A204.1 (cell line): ENCODE results near the gene RAB19.
"Not testable (repeated sequence)": the region's sequence is repeated elsewhere in the genome, so short reads cannot be mapped to it uniquely, and the experiment has no call there.

ENCODE experiments used
- FAIRE-seq: peaks from 2 replicates; lab custom pipeline; 2012; peaks lifted over from hg19 to GRCh38; lab: Jason Lieb, UNC

The RAB19 gene

DNA sequence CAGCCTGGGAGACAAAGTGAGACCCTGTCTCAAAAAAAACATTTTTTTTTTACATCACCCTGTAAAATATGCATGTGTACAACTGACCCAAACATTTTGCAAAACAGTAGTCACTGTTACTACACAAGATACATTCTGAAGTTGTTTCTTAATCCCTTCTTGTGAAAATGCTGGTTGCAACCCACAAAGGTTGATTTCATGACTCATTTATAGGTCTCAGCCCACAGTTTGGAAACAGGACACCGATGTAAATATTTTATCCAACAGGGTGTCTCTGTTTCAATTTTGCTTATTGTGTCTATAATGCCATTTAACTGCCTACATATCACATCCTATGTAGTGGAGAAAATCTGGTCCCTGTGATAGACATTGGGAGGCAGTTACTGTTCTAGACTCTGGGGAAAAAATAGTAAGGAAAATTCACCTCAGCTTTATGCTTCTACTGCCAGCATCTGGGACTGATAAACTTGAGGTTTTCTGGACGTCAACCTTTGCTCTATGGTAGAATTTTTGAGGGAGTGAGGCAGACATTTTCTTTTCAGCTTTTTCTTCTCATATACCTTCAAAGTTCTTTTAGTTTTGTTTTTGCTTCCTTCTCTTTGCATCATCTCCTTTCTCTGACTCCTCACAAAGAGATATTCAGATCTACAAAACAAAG lies 1.6 kb upstream of the RAB19 start:
- FAIRE-seq: no peak

DNA sequence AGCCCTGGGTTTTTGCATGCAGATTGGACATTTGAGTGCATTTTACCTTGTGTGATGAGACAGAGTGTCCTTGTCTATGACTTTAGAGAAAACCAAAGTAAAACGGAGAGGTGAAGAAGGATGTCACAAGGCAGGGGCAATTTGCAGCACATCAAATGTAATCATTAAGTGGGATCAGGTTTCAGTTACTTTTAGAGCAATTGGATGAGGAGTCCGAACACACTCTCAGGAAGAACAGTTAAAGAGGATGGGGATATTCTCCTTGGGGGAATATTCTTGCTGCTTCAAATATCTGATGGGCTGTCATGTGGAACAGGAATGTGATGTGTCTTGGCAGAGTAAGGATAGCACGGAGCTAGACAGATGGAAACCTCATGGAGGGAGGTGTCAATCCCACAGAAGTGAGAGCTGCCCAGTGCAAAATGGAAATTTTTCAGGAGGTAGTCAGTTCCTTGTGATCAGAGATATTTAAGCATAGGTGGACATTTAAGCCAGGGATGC lies 757 bp downstream of the RAB19 start:
- no peak for FAIRE-seq

DNA sequence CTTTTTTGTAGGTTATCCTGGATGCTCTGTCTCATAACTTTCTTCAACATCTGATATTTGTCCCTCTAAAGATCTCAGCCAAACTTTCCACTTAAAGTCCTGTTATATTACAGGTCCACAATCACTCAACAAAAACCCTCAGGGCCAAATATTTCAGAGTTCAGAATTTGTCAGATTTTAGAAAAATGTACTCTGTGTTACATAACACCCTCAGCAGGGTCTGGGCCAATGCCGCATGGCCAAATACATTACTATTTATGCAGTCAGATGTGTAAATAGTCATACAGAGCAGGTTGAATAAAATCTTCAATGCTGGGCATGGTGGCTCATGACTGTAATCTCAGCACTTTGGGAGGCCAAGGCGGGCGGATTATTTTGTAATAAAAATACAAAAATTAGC lies 11.5 kb downstream of the RAB19 start:
- no peak for FAIRE-seq

DNA sequence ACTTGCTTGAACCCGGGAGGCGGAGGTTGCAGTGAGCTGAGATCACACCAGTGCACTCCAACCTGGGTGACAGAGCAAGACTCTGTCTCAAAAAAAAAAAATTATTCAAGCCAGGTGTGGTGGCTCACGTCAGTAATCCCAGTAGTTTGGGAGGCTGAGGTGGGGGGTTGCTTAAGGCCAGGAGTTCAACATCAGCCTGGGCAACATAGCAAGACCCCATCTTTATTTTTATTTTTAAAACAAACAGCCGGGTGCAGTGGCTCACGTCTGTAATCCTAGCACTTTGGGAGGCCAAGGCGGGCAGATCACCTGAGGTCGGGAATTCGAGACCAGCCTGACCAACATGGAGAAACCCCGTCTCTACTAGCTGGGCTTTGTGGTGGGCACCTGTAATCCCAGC lies 12.0 kb downstream of the RAB19 start:
- not testable (repeated sequence) for FAIRE-seq

DNA sequence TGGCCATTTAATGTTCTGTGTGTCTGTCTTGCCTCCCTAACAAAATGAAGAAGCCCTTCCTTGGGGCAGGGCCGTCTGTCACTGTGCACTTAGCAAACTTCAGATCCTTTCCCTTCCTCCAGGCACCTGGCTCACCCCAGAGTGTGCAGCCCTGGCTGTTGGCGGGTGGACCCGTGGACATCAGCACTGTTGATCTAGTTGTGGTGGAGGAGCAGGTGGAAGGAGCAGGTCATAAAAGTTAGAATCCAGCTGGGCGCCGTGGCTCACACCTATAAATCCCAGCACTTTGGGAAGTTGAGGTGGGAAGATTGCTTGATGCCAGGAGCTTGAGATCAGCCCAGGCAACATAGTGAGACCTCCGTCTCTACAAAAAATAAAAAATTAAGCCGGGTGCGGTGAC lies 12.7 kb downstream of the RAB19 start:
- FAIRE-seq: no peak

DNA sequence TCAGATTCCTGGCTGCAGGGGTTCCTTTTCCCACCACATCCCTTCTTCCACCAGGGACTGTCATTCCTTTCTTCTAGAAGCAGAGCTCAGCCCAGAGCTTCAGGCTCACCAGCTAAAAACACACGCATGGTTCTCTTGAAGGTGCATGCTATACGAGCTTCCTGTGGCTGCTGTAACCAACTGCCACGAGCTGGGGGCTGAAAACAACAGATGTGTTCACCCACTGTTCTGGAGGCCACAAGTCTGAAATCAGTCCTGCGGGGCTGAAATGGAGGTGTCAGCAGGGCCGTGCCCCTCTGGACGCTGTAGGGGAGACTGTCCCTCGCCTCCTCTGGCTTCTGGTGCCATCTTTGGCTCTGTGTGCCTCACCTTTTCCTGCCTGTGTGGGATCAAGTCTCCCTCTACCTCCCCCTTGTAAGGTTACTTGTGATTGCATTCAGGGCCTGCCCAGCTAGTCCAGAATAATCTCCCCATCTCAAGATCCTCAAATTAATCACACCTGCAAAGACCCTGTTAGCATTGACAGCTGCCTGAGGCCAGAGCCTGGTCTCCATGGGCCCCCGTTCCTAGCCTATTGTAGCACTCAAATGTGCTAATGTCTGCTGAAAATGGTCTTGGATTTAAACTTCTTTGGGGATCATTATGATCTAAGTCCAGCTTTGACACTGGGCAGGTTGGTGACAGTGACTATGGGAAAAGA lies 13.7 kb downstream of the RAB19 start:
- no peak for FAIRE-seq

DNA sequence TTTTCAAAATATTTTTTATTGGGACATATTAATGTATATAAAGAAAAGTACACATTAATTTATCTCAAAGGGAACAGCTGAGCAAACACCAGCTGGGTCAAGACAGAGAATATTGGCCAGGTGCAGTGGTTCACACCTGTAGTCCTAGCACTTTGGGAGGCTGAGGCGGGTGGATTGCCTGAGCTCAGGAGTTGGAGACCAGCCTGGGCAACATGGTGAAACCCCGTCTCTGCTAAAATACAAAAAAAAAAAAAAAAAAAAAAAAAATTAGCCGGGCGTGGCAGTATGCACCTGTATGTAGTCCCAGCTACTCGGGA lies 14.3 kb downstream of the RAB19 start:
- FAIRE-seq: not testable (repeated sequence)

DNA sequence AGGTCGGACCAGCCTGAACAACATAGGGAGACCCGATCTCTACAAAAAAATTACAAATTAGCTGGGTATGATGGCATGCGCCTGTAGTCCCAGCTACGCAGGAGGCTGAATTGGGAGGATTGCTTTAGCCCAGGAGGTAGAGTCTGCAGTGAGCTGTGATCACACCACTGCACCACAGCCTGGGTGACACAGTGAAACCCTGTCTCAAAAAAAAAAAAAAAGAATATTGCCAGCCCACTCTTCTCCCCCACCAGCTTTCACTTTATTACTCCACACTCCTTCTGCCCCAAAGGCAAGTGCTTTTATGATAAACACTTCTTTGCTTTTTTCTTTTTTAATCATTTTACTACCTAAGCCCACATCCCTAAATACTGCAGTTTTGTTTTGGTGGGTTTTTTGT lies 14.8 kb downstream of the RAB19 start:
- no peak for FAIRE-seq

DNA sequence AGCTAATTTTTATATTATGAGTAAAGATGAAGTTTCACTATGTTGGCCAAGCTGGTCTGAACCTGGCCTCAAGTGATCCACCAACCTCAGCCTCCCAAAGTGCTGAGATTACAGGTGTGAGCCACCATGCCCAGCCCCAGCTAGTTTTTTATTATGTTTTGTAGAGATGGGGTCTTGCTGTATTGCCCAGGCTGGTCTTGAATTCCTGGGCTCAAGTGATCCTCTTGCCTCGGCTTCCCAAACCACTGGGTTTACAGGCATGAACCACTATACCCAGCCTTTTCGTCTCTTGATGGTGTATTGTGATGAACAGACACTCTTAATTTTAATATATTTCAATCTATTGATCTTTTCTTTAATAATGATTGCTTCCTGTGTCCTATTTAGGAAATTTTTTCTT lies 17.7 kb downstream of the RAB19 start:
- FAIRE-seq: no peak

DNA sequence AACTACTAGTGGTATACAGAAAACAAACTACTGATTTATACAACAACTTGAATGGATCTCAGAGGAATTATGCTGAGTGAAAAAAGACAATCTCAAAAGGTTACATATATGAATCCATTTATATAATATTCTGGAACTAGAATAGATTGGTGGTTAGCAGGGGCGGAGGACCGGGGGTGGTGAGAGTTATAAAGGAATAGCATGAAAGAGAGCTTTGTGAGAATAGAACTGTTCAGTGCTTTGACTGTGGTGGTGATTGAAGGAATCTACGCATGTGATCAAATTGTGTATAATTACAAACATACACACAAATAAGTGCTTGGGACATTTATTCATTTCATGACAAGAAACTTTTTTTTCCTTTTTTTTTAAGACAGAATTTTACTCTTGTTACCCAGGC lies 19.6 kb downstream of the RAB19 start:
- no peak for FAIRE-seq

DNA sequence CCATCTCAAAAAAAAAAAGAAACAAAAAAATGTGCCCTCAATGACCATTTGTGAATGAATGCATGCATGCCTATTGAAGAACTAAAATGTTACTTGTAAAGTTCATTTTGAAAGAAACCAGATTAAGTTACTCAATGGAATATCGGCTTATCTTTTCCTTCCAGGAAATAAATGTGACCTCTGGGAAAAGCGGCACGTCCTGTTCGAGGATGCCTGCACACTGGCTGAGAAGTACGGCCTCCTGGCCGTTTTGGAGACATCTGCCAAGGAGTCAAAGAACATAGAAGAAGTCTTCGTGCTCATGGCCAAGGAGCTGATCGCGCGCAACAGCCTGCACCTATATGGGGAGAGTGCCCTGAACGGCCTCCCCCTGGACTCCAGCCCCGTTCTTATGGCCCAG lies 21.9 kb downstream of the RAB19 start:
- FAIRE-seq: no peak

DNA sequence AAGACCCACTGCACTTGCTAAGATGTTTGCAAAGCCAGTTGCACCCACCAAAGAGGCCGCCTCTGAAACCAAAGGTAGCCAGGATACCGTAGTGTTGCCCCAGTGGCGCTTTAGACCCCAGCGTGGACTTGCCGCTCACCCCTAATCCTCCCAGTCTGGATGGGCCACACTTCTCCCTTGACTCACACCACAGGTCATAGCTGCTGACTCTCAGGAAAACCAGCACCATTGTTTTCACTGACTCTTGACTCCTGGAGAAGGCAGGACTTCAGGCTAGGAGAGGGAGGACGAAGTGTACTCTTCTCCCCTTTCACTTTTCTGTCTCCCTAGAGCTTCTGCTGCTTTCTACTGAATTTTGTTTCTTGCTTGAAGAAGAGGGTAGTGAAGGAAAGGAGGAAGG lies 22.3 kb downstream of the RAB19 start:
- FAIRE-seq: no peak

DNA sequence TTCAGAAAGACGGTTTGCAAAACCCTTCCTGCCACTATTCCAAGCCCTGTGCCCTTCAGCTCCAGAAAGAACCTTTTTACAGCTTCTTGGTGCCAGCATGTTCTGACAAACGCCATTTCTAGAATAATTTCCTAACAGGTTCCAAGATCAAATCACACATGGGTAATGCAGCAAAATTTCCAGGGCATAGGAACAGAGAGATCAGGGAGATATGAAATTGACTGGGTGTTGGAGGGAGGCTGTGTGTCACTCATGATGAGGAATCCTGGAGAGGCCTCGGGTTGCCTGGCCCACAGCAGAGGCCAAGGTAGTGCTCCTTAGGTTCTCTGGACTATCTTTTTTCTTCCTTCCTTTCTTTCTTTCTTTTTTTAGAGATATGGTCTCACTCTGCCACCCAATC lies 29.5 kb downstream of the RAB19 start:
- FAIRE-seq: no peak

DNA sequence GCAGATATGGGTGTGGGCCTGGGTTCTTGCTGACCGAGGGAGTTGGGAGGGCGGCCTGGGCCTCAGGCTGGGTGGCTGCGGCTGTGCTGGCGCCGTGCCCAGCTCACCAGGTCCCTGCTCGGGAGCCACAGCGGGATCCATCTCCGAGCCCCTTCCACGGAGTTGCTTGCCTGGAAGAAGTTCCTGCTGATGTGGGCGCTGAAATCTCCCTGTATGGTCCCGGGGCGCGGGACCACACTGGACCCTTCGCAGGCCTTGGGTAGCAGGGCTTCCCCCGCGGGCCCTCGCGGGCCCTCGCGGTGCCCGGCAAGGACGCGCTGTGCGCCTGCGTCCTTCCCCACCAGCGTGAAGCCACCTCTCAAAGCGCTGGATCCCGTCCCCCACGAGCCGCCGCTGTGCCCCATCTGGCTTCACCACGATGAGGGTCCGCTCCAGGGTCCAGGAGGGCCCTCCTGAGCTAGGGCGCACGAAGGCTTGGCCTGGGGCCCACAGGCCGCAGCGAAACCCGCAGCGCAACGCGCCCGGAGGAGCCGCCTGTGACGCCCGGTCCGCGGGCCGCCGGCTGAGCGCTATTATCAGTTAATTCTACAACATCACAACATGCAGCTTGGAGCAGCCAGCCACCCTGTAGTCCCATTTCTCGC lies 31.5 kb downstream of the RAB19 start:
- no peak for FAIRE-seq

DNA sequence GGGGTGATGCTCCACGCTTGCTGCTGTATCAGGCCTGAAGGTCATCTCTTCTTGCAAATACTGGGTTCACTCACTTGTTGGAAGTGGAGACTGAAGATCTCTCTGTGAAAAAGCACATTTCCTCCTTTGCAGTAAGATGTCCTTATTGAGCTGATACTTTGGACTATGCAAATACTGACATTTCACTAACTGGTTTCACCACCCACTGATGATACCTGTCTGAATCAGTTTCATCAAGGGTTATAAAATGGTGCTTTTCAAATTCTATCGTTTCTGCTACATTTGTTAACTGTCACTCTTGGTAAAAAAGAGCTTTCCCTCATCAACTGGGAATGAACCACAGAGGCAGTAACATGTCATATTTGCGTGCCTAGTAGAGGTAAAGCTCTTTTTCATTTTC lies 35.5 kb downstream of the RAB19 start:
- no peak for FAIRE-seq

DNA sequence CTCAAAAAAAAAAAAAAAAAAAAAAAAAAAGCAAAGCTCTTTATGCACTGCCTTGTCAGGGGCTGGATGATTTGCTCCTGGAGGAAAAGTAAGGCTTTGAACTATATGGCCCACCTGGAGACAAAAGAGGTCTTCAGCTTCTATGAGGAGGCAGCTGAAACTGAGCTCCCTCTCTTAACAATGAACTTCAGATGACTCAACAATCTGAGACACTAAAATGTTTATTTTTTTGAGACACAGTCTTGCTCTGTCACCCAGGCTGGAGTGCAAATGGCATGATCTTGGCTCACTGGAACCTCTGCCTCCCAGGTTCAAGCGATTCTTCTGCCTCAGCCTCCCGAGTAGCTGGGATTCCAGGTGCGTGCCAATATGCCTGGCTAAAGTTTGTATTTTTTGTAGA lies 36.7 kb downstream of the RAB19 start:
- no peak for FAIRE-seq

DNA sequence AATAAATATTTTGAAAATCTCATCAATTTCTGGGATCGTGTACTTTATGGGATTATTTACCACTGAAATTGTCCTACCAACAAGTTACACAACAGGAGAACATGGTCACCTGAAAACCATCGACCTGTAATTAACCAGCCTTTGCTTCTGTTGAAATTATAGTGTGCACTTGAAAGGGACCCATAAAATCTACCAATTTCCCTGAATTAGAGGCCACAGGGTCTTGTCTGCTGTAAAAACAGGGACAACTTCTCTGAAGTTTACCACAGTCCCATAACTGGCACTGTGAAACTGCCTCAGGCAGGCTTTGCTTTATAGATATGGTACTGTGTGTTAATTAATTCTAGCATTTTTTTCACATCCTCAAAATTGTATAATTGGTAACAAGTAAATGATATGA lies 37.7 kb downstream of the RAB19 start:
- FAIRE-seq: no peak

DNA sequence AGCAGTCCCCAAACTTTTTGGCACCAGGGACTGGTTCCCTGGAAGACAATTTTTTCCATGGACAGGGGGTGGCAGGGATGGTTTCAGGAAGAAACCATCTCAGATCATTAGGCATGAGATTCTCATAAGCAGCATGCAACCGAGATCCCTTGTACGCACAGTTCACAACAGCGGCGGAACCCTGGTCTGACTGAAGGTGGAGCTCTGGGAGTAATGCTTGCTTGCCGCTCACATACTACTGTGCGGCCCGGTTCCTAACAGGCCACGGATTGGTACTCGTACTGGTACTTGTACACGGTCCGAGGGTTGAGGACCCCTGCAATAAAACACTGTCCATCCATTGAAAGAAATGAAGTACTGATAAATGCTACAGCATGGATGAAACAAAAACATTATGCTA lies 42.6 kb downstream of the RAB19 start:
- FAIRE-seq: no peak

DNA sequence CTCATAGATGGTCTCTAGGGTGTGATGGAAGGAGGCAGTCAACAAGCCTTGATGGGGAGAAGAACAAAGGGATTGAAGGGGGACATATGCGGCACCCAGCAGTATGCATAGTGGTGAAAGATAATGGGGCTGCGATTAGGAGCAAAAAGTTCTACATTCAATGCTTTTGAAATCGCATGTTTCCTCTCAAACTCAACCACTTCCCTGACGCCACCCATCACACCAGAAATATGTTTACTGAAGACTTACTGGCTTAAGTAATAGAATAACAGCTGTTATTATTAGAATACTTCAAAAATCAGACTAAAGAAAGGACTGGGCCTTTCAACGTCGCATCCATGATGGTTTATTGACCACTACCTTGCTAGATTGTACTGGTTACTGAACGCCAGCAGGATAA lies 44.0 kb downstream of the RAB19 start:
- no peak for FAIRE-seq

DNA sequence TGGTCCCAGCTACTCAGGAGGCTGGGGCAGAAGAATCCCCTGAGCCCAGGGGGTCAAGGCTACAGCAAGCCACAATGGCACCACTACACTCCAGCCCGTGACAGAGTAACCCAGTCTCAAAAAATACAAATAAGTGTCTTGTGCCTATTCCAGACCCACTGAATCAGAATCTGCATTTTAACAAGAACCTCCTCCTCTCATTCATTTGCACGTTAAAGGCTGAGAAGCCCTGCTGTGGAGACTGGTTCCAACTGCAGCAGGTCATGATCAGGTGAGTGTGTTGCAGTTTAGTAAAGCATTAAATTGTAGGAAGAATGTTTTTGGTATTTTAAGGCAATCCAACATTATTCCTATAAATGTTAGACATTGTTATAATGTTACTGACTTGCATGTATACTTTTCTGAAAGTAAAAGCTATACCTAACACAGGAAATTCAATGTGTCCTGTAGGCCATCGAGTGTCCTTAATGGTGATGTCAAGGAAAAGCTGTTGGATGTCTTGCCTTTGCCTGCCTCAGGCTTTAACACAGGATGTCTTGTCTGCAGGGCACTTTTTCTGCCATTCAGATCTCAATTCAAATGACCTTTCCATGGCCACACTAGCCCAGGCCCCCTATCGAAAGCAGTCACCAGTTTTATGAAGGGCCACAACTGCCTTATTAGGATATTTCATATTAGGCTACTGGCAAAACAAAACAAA lies 45.1 kb downstream of the RAB19 start:
- no peak for FAIRE-seq

DNA sequence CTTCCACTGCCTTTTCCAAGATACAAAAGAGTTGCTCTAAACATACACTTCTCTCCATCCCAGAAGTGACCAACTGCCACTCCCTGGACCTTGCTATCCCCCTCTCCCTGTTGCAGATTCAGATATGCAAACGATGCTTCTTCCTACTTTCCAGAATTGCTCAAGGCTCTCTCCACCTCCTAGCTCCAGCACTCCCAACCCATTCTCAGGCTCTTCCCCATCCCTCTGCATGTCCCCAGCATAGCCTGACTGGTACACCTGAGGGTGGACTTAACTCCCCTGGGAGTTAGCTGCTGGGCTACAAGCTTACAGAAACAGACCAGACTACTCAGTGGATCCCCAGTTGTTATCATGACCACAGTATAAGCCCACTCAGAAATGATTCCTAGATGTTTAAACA lies 47.9 kb downstream of the RAB19 start:
- no peak for FAIRE-seq

DNA sequence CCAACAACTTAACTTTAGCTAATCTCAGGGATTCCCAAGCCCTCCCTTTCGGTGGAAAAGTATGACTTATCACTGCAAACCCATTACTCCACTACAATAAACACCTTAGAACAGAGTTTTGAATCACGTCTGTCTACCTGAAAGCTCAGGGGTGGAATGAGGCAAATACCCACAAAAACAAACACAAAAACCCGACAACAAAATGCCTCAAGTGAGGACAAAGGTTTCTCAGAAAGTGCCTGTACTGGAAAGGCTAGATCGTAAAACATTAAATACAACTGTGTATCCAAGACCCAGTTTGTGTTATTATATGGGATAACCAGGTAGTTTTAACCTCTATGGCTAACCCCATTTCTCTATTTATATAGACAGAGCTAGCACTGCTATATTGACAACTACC lies 49.4 kb downstream of the RAB19 start:
- no peak for FAIRE-seq
